Stimulated activated CD8-positive, alpha-beta memory T cell treated with anti-CD3 and anti-CD28 coated beads, Interleukin-4, amount 100 ng/mL, for 1 hour (primary cell): Measurements from ENCODE around the gene ADISSP.

Experiments
- DNase-seq, 2 donors: peaks; one replicate each; pipeline ENCODE4 v3.0.0-alpha.2; 2020; ENCODE audit warnings: low read depth in 2 of 2, low spot score in 1 of 2

ADISSP gene

GRCh38 chr20:3755814-3756480 is 11.6 kb downstream of the ADISSP start:
- DNase-seq: no peak

GRCh38 chr20:3755269-3755668 is 12.3 kb downstream of the ADISSP start:
- no peak for DNase-seq

- no peak for DNase-seq
Observed at GRCh38 chr20:3754276-3754630, 13.3 kb downstream of the ADISSP start.

- no peak for DNase-seq
Observed at GRCh38 chr20:3753501-3754275, 13.9 kb downstream of the ADISSP start.

- DNase-seq: peak in 1 of 2 donors; percentile 43
Observed at GRCh38 chr20:3753098-3753497, 14.5 kb downstream of the ADISSP start.

- DNase-seq: no peak
Observed at GRCh38 chr20:3752386-3752759, 15.2 kb downstream of the ADISSP start.

- DNase-seq: no peak
Observed at GRCh38 chr20:3751675-3752385, 15.7 kb downstream of the ADISSP start.

GRCh38 chr20:3751305-3751674 is 16.3 kb downstream of the ADISSP start:
- no peak for DNase-seq

GRCh38 chr20:3749689-3750531 is 17.6 kb downstream of the ADISSP start:
- DNase-seq: no peak

- DNase-seq: no peak
Observed at GRCh38 chr20:3749087-3749688, 18.4 kb downstream of the ADISSP start.

- no peak for DNase-seq
Observed at GRCh38 chr20:3748073-3748472, 19.5 kb downstream of the ADISSP start.

- no peak for DNase-seq
Observed at GRCh38 chr20:3747471-3747870, 20.1 kb downstream of the ADISSP start.

- DNase-seq: no peak
Observed at GRCh38 chr20:3745686-3746173, 21.8 kb downstream of the ADISSP start.

- DNase-seq: peak in 1 of 2 donors; percentile 39
Observed at GRCh38 chr20:3744806-3745685, 22.5 kb downstream of the ADISSP start.

- no peak for DNase-seq
Observed at GRCh38 chr20:3744037-3744436, 23.5 kb downstream of the ADISSP start.

GRCh38 chr20:3743251-3743650 is 24.3 kb downstream of the ADISSP start:
- DNase-seq: no peak

GRCh38 chr20:3741836-3742458 is 25.6 kb downstream of the ADISSP start:
- DNase-seq: no peak

- DNase-seq: no peak
Observed at GRCh38 chr20:3740615-3741301, 26.8 kb downstream of the ADISSP start.
